Cardiac muscle cell (in vitro differentiated cells and primary cell): ENCODE measurements around the gene SLIT3. TPM values are rescaled to one million over a fixed set of nuclear protein-coding genes. Genes with fewer than 3 reads are reported as not detected.

Experiments used
- DNase-seq, 2 donors: peaks; one replicate each; pipeline versions ENCODE4 v3.0.0 to v3.0.0-alpha.2; 2010 to 2017; ENCODE audit warnings: low read depth in 1 of 2, low spot score in 1 of 2
- H3K27ac ChIP-seq: fragments of 200-600 bp; sonication (generic); 2 replicates; pipeline ENCODE4 v1.5.1; 2016
- H3K27me3 ChIP-seq: fragments of 200-600 bp; sonication (generic); 2 replicates; pipeline ENCODE4 v1.6.0; 2016; ENCODE audit warnings: control low read depth
- H3K36me3 ChIP-seq: fragments of 200-600 bp; sonication (generic); 2 replicates; pipeline ENCODE4 v1.5.1; 2016; ENCODE audit warnings: control low read depth
- H3K4me1 ChIP-seq: fragments of 200-600 bp; sonication (generic); 2 replicates; pipeline ENCODE4 v1.8.1; 2017; ENCODE audit warnings: low read depth, mild to moderate bottlenecking, mixed run types
- H3K4me3 ChIP-seq: fragments of 200-600 bp; sonication (generic); 2 replicates; pipeline ENCODE4 v1.5.1; 2016; ENCODE audit warnings: mild to moderate bottlenecking
- H3K9me3 ChIP-seq: fragments of 200-600 bp; sonication (generic); 2 replicates; pipeline ENCODE4 v1.5.1; 2017; ENCODE audit warnings: low read depth, mild to moderate bottlenecking, control low read depth
- CTCF ChIP-seq: IDR thresholded peaks from 2 replicates; pipeline ENCODE4 v1.5.1; 2012; ENCODE audit warnings: low read depth, mild to moderate bottlenecking, low read length
- polyA plus RNA-seq: library from polyadenylated mRNA; unstranded; fragments of >200 nt; fragmentation: Nextera tagmentation; extraction: Ambion mirVana; gene quantifications from 2 replicates; pipeline ENCODE4 v1.2.1, GENCODE V29; 2016
- total RNA-seq: library from RNA; depleted of rRNA; stranded (reverse); fragments of >200 nt; gene quantifications from 2 replicates; pipeline ENCODE4 v1.2.3, GENCODE V29; 2016

SLIT3 gene
- total and polyA plus RNA-seq, 2 experiments from 2014 or later, result 50.7 to 111 TPM

GRCh38 chr5:168964182-168964581 is 336.8 kb downstream of the SLIT3 start:
- no peaks in the 10 kb centered on the region for H3K27me3 ChIP-seq
- H3K4me1 ChIP-seq, result peaks cover 3% of the 10 kb centered on the region
- no peaks in the 10 kb centered on the region for H3K36me3 ChIP-seq
- H3K27ac ChIP-seq, result no peak overlapping the region
- DNase-seq, result no peak
- H3K9me3 ChIP-seq, result no peaks in the 10 kb centered on the region
- H3K4me3 ChIP-seq, result no peak overlapping the region
- no peak for TF ChIP-seq CTCF

GRCh38 chr5:168962306-168962705 is 338.6 kb downstream of the SLIT3 start:
- H3K27me3 ChIP-seq, result no peaks in the 10 kb centered on the region
- no peaks in the 10 kb centered on the region for H3K36me3 ChIP-seq
- no peak overlapping the region for H3K4me3 ChIP-seq
- no peaks in the 10 kb centered on the region for H3K9me3 ChIP-seq
- TF ChIP-seq CTCF, result no peak
- H3K27ac ChIP-seq, result no peak overlapping the region
- no peak for DNase-seq
- H3K4me1 ChIP-seq, result no peaks in the 10 kb centered on the region

- no peaks in the 10 kb centered on the region for H3K4me1 ChIP-seq
- H3K27me3 ChIP-seq, result no peaks in the 10 kb centered on the region
- no peak overlapping the region for H3K27ac ChIP-seq
- TF ChIP-seq CTCF, result no peak
- H3K9me3 ChIP-seq, result no peaks in the 10 kb centered on the region
- DNase-seq, result no peak
- no peaks in the 10 kb centered on the region for H3K36me3 ChIP-seq
- H3K4me3 ChIP-seq, result no peak overlapping the region
Observed at GRCh38 chr5:168961681-168962080, 339.3 kb downstream of the SLIT3 start.

- H3K4me3 ChIP-seq, result no peak overlapping the region
- no peaks in the 10 kb centered on the region for H3K27me3 ChIP-seq
- no peaks in the 10 kb centered on the region for H3K36me3 ChIP-seq
- H3K9me3 ChIP-seq, result no peaks in the 10 kb centered on the region
- TF ChIP-seq CTCF, result no peak
- H3K27ac ChIP-seq, result no peak overlapping the region
- no peak for DNase-seq
- H3K4me1 ChIP-seq, result no peaks in the 10 kb centered on the region
Observed at GRCh38 chr5:168960497-168960896, 340.4 kb downstream of the SLIT3 start.

GRCh38 chr5:168953351-168953750 is 347.6 kb downstream of the SLIT3 start:
- Histone ChIP-seq H3K27ac (no peak overlapping the region), H3K27me3 (no peaks in the 10 kb centered on the region), H3K36me3 (no peaks in the 10 kb centered on the region), H3K4me3 (no peak overlapping the region), H3K9me3 (no peaks in the 10 kb centered on the region), H3K4me1 (no peaks in the 10 kb centered on the region)
- TF ChIP-seq CTCF, result no peak
- DNase-seq, result no peak

- Histone ChIP-seq H3K4me1 (no peaks in the 10 kb centered on the region), H3K4me3 (no peak overlapping the region), H3K27me3 (no peaks in the 10 kb centered on the region), H3K36me3 (no peaks in the 10 kb centered on the region), H3K9me3 (no peaks in the 10 kb centered on the region), H3K27ac (no peak overlapping the region)
- no peak for TF ChIP-seq CTCF
- no peak for DNase-seq
Observed at GRCh38 chr5:168952196-168952595, 348.7 kb downstream of the SLIT3 start.
